Activated CD4-positive, alpha-beta T cell treated with anti-CD3 and anti-CD28 coated beads, Interleukin-2, amount 50 U/mL, for 24 hours (primary cell): ENCODE data around the gene RWDD1.

Source experiments
- DNase-seq, 2 donors: peaks; one replicate each; pipeline ENCODE4 v3.0.0-alpha.2; 2020; ENCODE audit warnings: low read depth in 1 of 2, low spot score in 1 of 2

RWDD1 gene, protein sequence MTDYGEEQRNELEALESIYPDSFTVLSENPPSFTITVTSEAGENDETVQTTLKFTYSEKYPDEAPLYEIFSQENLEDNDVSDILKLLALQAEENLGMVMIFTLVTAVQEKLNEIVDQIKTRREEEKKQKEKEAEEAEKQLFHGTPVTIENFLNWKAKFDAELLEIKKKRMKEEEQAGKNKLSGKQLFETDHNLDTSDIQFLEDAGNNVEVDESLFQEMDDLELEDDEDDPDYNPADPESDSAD

DNA sequence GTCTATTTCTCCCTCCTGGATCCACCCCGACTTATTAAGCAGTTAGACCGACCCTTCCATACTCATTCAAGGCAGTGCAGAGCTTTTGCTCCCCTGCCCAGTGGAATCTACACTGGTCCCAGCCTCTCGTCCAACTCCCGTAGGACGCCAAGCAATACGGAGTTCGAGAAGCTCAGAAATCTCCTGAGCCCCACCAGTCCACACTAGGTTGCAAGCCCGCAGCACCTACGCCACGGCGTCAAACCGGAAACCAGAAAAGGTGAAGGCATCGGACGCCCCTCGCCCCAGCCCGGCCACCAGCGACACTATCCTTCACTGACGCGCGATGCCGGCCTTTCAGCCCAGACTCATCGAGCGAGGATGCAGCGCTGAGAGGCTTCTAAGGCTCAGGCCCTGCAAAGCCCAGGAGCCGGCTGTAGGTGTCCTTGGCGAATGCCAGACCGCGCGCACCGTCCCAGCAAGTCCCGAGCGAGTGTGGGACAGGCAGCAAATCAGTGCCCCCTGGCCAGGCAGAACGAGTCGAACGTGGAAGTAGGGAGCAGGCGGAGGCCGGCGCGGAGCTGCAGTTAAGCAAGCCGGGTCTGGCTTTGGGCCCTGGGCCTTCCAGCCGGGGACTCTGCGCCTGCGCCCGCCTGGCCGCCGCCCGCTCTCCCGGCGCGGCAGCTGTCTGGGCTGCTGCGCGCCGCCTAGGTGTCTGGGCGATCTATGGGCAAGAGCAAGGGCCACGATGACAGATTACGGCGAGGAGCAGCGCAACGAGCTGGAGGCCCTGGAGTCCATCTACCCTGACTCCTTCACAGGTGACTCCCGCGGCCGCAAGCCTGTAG, at the start of gene RWDD1:
Gene RWDD1 (plus strand): TSS at position 649 of the 827 bp plus-strand sequence. CDS start 79 bp downstream, at position 728.
- DNase-seq, result peak; percentile 95 to 98

DNA sequence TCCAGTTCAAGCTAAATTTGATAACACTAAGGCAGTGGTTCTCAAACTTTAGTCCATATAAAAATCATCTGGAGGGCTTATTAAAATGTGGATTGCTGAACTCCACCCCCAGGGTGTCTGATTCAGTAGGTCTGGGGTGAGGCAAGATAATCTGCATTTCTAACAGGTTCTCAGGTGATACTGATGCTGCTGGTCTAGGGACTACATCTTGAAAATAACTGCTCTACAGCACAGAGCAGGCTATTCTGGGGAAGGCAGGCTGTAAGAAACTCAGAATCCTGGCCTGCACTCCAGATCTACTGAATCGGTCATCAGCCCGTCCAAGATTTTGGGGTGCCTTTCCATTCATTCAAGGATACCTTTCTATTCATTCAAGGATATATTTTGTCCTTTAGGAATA, 48.4 kb upstream of the RWDD1 start:
- no peak for DNase-seq

DNA sequence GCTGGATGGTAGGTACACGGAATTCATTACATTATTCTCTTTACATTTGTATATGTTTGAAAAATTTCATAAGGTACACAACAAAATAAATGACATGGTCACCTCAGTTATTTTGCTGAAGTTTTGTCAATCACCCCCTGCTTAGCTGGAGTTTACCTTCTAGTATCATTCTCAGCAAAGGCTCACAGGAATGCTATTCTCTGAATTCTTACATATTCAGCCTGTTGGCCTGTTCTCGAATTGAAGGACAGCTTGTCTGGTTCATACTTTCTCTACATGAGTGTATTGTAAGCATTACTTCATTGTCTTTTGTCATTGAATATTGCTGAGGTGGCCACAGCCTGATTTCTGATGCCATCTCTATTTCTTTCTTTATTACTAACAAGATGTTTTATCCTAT, 47.1 kb upstream of the RWDD1 start:
- DNase-seq, result no peak

DNA sequence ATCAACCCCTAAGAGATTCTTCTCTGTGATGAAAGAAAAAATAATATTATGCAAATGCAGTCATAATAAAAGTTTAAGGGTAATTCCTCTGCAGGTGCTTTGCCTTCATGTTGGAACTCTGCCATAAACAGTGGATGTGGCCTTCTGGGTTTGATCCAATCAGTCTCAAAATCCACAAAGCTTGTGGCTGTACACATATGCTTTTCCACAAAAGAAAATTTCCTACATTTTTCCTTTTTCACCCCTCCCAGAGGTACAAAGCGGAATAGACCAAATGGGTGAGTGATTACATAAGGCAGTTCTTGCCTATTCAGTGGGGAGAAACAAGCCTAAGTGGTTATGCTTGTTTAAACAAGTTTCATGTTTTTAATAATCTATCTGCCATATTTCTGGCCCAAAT, 43.2 kb upstream of the RWDD1 start:
- DNase-seq, result no peak

DNA sequence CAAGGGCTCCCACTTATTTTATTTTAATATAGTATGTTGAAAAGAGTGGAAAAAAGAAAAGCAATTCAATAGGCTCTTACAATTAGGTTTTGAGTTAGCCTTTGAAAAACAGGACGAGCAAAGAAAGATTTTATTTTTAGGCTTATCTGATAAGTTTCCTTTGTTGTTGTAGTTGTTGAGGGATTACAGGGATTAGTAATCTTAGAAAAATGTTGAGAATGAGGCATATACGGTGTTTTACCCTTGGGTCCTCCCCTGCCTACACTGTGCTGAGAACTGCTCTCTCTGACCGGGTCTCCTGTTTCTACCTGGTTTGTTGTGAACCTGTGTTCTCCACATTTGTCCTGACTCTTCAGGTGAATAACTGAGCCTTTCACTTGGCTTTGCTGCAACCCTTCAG, 42.5 kb upstream of the RWDD1 start:
- DNase-seq, result no peak

DNA sequence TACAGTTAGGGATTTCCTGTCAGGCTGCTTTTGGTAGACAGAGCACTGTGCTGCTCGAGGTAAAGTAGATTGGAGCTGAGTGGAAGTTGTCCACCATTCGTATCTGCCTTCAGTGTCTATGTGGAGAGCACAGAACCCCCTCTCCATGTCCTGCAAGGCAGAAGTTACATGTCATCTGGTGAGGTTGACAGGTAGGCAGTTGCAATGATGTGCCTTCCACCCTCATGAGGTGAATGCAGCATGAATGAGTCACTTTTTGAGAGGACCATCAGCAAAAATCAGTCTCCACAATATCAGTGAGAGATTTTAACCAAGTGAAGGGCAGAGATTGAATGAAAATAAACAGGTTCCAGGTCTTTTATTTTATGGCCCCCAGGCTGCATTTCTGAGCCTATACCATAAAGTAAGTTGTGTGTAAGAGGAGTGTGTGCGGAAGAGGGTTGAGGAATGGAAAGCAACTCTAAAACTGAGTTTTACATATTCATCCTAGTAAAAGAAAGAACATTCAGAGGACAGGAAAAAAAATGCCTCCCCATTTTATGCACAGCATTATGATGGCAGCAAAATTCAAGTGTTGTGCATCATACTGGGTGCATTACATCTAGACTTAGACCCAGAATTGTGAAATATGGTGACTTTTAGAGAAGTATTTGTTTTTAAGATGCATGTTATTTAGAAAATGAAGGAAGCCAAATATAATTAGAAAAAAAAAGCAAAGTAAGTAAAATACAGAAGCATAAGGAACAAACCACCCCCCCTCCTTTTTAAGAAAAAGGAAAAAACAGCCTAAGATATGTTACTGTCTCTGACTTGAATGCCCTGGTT, 41.6 kb upstream of the RWDD1 start:
- DNase-seq, result no peak

DNA sequence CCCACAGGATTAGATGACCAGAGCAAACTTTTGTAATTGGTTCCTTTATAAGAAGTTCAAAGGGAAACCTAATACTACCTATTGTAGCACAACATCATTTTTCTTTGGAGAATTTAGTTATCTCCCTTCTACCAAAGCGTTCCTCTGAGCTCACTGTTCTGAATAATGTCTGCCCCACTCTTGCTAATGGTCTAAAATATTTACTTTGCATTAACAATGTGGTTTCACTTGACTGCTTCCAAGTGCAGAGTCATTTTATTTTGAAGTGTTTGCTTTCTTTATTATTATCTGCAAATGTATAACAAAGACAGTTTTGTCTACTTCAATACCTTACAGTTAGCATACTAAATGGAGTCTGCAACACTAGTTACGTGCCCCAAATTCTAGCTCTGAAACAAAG, 40.9 kb upstream of the RWDD1 start:
- no peak for DNase-seq

DNA sequence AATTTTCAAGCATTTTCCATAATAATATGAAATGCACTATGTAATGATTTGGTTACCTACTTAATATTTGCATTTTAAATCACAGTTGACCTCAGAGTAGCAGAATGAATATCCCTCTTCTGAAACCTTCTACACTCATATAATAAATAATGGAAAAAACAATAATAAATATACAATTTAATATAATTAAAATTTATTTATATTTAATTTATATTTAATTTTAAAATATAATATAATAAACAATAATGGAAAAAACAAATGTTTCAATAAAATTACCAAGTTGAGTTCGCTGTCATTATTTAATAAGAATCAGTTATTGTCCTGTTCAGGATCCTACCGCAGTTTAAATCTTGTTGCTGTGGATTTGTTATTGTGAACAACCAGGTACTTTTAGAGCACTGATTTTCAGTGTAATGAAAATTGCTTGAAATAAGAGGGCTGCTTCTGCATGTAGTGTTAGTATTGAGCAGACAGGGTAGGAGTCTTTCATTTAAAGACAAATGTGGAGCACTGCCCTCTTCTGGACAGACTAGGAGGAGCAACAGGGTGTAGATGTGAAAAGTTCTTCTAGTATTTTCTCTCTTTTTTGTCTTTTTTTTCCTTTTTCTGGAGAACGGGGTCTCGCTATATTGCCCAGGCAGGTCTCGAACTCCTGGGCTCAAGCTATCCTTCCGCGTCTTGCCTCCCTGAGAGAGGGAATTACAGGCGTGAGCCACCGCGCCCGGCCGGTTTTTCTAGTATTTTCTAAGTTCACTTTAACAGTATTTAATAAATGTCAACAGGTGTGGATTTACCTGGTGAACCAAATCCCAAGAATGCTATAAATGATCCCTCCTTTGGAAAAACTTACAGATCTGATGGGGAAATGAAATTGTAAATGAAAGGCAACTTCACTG, 39.4 kb upstream of the RWDD1 start:
- peak; percentile 30 to 46 for DNase-seq

DNA sequence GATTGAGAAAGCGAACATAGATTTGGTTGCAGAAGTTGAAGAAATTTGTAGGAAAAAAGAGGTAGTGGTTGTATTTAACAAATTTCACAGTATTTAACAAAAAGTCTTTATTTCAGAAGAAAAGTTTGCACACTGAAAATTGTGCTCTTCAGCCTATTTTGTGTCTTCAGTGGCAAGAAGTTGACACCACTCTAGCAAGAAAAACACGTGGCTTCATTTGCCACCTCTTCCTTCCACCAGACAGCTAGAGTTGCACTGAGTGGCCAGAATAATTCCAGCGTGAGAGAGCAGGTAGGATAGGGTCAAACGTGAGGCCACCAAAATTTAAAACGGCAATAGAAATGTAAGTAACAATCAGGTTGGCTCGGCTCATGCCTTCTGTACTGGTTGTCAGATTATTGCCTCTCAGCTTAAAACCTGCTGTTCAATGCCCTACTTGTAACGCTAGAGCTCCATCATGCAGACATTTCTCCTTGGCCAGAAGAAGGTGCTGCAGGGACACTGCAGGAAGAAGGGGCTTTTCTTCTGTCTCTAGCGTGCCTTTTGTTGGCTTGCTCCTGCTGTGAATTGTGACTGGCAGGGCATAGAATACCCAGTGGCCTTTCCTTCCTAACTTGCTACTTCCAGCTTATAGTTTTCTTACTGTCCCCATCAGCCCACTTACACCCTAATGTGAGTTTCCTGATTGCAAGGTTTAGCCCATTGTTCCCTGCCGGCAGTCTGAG, 37.9 kb upstream of the RWDD1 start:
- DNase-seq, result no peak

DNA sequence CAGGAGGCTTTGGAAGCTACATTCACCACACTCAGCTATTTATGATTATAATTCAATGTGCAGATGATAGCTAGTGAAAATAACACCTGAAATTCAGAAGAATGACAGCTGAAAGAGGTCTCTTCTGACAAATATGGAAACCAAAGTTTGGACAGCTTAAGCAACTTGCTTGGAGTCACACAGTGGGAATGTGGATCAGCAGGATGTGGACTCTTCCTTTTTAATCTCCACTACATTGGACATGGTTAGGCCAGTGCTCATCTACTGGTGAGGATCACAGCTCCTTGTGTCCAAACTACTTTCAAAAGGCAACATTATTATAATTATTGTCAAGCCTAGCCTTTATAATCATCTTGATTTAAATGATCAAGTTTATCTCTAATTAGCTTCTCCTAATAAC, 36.2 kb upstream of the RWDD1 start:
- DNase-seq, result no peak

DNA sequence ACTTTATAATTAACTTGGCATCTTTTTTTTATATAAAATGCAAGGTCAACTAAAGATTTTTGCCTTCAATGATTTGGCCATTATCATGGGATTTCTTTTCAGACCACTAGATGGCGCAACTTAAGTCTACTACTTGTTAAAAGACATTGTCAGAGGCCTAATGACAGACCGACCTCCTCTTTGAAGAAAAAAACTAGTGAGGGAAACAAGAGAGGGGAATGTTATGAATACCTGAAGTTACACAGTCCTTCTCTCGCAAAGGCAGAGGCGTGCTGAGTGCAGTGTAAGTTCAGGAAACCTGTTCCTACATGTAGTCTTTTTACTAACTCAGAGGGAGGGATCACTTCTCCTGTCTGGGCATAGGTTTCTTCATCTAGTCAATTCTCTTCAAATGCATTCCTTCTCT, 35.1 kb upstream of the RWDD1 start:
- DNase-seq, result peak in 1 of 2 donors; percentile 23

DNA sequence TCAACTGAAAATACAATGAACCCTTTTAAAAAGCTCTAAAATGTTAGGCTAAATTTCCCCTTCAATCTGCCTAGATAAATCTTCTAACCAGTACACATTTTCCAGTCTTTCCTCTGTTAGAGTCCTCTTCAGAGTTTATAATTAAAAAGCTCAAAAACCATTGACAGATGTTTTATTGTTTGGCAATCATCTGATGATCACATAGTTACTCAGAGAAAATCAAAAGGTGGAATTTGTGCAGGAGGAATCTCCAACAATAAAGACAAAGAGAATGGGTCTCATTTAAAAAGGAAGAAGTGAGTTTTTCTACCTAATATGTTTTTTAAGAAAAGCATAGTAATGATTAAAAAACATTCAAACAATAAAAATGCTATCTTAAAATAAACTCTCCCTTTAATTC, 28.9 kb upstream of the RWDD1 start:
- no peak for DNase-seq

DNA sequence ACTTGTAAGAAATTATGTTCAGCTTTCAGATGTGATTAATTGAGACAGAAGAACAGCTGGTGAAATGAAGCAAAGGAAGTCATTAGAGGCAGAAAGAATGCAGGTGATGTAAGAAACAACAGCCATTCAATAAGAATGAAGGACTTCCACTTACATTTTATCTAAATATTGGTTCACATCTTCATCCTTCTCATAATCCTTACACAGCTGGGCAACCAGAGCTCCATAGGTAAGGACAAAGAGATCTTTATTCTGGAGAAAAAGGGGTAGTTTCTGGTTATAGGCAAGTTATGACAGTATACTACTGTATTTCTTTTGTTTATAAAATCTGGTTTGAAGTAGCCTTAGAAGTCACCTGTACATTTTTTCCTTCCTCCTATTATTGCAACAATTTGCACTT, 28.2 kb upstream of the RWDD1 start:
- DNase-seq, result no peak

DNA sequence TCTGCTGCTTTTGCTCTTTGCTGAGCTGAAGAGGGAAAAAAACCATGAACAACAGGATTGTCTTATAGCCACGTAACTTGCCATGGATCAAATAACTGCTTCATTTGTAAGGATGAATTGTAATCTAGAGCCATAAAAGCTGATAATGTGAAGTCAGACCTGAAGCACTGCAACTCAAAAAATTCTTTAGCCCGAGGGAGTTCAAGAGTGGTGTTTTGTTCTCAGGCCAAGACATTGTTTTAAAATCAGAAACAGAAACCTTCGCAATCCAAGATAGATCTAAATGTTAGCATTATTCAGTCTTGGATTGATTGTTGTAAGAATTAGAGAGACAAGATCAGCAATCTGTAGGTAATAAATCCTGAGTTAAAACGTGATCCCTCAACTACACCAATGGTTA, 25.7 kb upstream of the RWDD1 start, which contains the start of gene TRAPPC3L:
Gene TRAPPC3L (minus strand): TSS at position 34 of the 400 bp plus-strand sequence. CDS start 170 bp downstream, outside the sequence.
- DNase-seq, result no peak

DNA sequence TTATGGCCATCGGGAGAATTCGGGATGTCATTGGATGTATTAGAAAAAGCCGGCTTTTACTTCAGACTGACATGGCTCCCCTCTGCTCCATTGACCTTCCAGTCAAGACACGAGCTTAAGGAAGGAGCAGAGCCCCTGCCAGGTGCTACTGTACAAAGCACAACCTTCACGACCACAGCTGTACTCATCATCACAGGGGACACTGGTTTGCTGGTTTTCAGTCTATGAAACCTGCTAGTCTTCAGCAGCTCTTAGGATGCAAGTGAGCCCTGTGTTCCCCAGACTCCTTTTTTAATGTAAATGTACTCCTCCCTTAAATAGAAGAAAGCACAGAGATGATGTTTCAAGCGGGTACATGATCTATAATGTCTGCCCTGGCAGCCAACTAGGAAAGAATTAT, 23.9 kb upstream of the RWDD1 start:
- DNase-seq, result no peak

DNA sequence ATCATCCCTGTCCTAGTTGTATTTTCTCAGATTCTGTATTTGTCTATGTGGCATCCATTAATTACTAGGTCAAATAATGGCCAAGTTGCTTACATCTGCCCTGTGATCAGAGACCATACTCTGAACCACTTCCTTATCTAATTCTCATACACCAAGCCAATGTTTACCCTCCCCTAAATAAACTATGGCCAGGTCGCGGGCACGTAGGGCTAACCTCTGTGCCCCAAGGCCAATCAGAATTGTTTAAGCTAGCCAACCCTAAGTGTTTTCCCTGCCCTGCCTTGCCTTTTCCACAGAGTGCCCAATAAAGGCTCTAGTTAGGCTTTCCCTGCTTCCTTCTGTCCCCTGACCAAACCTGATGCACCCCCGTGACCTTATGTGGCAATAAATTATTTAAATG, 20.5 kb upstream of the RWDD1 start:
- DNase-seq, result no peak

DNA sequence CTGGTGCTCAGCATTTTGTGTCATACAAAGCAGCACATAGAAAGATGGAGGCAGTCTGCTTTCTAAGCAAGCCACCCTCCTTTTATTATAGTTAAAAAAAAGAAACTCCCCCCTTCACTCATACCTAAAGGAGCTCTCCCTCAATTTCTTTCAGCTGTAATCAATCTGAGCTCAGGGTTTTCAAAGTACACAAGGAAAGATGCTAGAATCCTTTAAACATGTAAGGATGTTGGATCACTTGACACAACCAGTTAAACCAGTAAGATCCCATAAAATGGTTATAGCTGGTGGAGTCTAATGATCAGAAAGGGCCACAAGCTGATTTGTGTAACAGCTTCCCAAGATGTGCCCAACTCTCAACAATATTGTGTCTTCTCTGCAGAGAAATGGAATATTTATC, 17.9 kb upstream of the RWDD1 start, which contains the start of gene CALHM4:
Gene CALHM4 (plus strand): TSS at position 301 of the 400 bp plus-strand sequence. CDS start 43 bp downstream, at position 344.
- DNase-seq, result no peak

DNA sequence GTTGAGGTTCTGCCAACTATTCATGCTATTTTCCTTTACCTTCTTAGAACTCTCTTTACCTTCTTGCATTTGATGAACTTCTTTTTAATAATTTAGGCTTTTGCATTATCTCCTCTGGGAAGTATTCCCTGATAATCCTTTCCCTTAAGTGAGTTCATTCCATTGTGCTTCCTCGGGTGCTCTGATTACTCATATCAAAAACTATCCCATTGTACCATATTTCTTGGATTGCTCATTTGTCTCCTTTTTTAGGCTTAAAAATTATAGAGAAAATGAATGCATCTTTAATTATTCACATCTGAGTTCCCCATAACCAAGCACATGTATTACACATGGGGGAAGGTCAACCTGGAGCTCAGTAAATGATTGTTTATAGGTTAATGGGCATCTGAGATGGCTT, 15.2 kb upstream of the RWDD1 start:
- no peak for DNase-seq

DNA sequence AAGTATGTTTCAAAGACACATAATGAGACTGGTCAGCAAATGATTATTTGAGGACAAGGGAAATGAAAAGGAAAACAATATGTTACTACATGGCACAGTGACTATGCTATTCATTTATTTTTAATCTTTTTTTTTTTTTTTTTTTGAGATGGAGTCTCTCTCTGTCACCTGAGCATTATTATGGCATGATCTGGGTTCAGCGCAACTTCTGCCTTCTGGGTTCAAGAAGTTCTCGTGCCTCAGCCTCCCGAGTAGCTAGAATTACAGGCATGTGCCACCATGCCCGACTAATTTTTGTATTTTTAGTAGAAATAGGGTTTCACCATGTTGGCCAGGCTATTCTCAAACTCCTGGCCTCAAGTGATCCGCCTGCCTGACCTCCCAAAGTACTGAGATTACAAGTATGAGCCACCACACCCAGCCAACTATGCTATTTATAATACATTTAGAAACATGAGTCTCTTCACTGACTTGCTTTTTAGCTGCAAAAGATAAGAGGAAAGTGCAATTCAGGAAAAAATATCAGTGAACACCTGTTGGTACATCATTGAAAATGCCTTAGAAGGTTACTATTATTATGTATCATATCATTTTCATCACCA, 14.4 kb upstream of the RWDD1 start:
- DNase-seq, result no peak
